GM18861 (cell line): ENCODE results near the gene SPO11.

ENCODE experiments used
- ATAC-seq: cut with Tn5 transposase; IDR thresholded peaks from one replicate; pipeline ENCODE4 v1.9.1; 2021; ENCODE audit not compliant: unreplicated experiment

Gene SPO11

DNA sequence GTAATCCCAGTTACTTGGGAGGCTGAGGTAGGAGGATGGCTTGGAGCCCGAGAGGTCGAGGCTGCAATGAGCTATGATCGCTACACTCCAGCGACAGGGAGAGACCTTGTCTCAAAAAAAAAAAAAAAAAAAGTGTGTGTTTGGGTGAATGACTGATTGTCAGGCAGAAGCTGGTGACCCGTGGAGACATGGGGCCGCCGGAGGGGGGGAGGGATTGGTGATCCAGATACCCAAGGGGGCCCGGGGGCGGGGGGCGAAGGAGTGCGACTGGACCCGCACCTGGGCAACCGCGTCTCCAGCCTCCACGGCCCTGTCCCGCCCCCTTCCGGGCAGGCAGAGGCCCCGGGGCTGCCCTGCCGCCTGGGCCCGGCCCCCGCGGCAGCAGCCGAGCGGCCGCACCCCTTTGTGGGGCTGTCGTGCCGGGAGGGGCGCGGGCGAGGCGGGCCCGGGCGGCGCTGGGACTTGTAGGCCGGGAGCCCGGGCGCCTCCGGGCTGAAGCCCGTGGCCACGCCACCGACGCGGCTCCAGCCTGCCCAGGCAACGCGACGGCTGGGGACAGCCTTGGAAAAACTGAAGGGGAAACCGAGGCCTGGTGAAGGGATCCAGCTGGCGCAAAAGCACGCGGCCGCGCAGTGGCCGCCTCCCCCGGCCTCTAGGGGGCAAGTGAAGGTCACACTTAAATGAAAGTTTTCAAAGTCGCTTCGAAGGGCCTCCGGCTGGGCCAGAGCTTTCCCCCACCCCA, 59.5 kb downstream of the SPO11 start:
- no peak for ATAC-seq

DNA sequence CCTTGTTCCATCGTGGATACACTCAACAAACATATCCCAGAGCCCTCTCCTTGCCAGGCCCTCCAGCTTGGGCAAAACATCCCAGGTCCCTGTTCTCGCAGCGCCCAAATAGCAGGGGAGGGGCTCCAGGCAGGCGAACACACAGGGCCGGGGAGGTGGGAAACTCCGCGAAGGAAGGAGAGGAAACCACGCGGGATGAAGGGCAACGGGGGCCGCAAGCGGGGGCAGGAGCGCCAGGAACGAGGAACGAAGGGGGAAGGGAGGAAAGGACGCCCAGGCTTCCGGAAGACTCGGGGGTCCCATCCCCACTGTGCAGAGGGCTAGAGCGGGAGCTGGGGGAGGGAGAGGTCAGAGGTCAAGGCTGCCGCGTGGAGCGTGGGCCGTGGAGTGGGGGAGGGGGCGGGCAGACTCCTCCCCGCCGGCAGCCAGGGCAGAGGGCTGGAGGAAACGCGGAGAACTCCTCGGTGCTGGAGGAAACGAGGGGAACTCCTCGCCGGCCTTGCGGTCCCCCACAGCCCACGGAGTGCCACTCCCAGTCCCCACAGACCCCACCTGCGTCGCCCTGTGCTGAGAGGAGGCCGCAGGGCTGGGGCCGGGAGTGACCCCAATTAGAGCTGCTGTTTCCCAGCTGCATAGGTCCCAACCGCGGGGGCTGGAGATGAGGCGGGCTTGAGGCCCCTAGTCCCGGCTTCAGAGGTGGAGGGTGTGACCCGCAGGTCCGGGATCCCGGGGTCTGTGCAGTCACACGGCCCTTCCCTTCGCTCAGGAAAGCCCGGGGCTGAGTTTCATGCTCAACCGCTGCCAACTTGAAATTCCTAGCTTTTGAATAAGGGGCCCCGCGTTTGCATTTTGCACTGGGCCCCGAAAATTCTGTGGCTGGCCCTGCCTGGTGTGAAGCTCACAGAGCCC, 60.3 kb downstream of the SPO11 start:
- no peak for ATAC-seq

DNA sequence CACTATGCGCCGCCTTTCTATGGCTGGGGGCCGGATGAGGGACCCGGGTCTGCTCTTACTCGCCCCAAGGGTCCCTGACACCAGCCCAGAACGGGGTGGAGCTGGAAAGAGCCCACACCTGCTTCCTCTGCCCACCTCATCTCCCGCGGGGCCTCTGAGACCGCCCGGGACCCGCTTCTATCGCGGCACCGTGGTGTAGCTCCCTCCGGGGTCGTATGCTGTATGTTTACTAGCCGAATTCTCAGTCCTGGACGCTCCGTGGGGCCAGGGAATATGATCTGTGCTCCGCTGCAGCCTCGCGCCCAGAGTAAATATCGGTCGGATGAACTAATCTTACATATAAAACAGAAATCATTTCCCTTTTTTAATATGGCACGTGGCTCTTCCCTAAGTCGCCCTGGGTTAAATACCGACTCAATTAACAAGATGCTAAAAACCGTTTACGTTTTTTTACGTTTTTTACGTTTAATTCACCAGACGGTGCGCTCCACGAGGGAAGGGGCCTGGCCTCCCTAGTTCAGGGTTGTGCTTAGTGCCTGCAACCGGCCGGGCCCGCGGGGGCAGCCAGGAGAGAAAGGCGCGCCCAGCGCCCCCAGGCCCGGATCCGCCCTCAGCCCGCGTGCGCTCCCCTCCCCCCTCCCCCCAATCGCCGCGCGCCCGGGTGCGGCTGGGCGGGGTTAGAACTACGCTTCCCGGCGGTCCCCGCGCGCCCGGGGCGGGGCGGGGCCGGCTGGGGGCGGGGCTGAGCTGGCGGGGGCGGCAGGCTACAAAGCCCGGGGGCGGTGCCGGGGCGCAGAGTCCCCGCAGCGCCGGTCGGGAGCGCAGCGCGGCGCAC, 61.2 kb downstream of the SPO11 start, which contains the start of gene RBM38:
Gene RBM38, plus strand, starts transcription at position 793 of the 835 bp plus-strand sequence. CDS start 186 bp downstream, outside the sequence.
- no peak for ATAC-seq

DNA sequence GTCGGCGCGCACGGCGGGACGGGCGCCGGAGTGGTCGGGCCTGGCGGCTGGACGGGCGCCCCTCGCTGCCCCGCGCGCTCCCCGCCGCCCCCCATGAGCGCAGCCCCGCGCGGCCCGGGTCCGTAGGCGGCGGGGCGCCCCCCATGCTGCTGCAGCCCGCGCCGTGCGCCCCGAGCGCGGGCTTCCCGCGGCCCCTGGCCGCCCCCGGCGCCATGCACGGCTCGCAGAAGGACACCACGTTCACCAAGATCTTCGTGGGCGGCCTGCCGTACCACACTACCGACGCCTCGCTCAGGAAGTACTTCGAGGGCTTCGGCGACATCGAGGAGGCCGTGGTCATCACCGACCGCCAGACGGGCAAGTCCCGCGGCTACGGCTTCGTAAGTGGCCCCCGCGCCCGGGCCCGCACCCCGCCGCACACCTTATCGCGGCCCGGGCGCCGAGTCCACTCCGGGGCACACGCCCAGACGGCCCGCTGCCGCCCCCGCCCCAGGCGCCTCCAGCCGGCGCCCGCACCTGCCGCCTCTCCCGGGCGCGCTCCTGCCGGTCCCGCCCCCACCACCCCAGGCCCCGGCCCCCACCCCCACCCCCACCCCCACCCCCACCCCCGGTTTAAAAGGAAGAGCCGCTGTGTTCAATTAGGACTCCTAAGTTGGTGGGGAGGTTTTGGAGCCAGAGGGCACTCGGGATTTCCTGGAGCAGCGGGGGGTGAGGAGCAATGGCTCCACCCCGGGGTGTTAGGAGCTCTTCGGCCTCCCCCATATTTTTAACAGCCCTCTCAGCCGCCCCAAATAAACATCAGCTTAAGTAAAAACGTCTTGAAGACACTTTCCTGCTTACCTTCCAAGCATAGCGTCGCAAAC, 62.1 kb downstream of the SPO11 start:
- ATAC-seq: no peak

DNA sequence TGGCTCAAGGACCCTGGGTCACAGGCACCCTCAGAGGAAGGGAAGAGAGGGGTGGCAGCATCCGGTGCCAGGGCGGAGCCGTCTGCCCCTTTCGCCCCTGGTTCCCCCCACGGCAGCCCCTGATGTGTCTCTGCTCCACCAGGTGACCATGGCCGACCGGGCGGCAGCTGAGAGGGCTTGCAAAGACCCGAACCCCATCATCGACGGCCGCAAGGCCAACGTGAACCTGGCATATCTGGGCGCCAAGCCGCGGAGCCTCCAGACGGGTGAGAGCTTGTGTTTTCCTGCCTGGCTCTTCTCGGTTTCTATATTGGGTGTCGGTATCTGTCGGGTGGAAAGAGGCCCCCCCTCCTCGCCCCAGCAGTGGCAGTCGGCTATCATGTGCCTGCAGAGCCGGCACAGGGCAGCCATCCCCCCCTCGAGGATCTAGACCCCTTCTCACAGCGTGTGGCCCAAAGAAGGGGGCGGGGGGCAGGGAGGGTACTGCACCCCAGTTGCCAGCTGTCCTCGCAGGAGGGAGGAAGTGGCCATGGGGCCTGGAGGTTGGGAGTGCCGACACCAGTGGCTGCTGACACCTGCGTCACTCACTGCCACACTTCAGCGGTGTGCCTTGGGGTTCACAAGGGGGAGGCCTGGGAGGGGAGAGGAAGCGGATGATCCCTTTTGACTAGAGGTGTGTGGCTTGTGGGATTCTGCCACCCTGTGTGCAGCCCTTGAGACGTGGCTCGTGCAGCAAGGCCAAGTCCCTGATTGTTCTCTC, 63.1 kb downstream of the SPO11 start:
- no peak for ATAC-seq
